GM18909 (cell line): ENCODE measurements around the gene OTULIN.

Experiments
- ATAC-seq: cut with Tn5 transposase; IDR thresholded peaks from one replicate; pipeline ENCODE4 v1.9.1; 2021; ENCODE audit warnings: mild to moderate bottlenecking; ENCODE audit not compliant: unreplicated experiment, poor library complexity

The OTULIN gene

GRCh38 chr5:14695152-14695551 is 30.6 kb downstream of the OTULIN start:
- ATAC-seq, result no peak

- ATAC-seq, result no peak
Measured at GRCh38 chr5:14696057-14696456, 31.5 kb downstream of the OTULIN start.

GRCh38 chr5:14696851-14697250 is 32.3 kb downstream of the OTULIN start:
- no peak for ATAC-seq

- ATAC-seq, result no peak
Measured at GRCh38 chr5:14698495-14698894, 34.0 kb downstream of the OTULIN start.

GRCh38 chr5:14699159-14699558 is 34.6 kb downstream of the OTULIN start:
- ATAC-seq, result no peak

GRCh38 chr5:14699807-14700400 is 35.4 kb downstream of the OTULIN start:
- no peak for ATAC-seq

GRCh38 chr5:14700478-14701436 is 36.2 kb downstream of the OTULIN start:
- no peak for ATAC-seq

GRCh38 chr5:14701556-14701955 is 37.0 kb downstream of the OTULIN start:
- no peak for ATAC-seq

- ATAC-seq, result no peak
Measured at GRCh38 chr5:14702238-14702839, 37.8 kb downstream of the OTULIN start.

GRCh38 chr5:14705556-14705955 is 41.0 kb downstream of the OTULIN start:
- ATAC-seq, result no peak

GRCh38 chr5:14706615-14707021 is 42.1 kb downstream of the OTULIN start:
- ATAC-seq, result no peak

GRCh38 chr5:14707811-14708390 is 43.4 kb downstream of the OTULIN start:
- no peak for ATAC-seq

GRCh38 chr5:14708551-14708950 is 44.0 kb downstream of the OTULIN start:
- ATAC-seq, result no peak

GRCh38 chr5:14710313-14710994 is 45.9 kb downstream of the OTULIN start:
- ATAC-seq, result no peak

- ATAC-seq, result no peak
Measured at GRCh38 chr5:14712131-14712530, 47.6 kb downstream of the OTULIN start.

GRCh38 chr5:14712666-14713065 is 48.1 kb downstream of the OTULIN start:
- ATAC-seq, result no peak

- ATAC-seq, result no peak
Measured at GRCh38 chr5:14713476-14714390, 49.2 kb downstream of the OTULIN start.

- no peak for ATAC-seq
Measured at GRCh38 chr5:14714706-14715105, 50.2 kb downstream of the OTULIN start.

- no peak for ATAC-seq
Measured at GRCh38 chr5:14715481-14715880, 51.0 kb downstream of the OTULIN start.
